MM.1S (cell line): Measurements from ENCODE around the gene WDFY3.
"Not testable (repeated sequence)": the region's sequence is repeated elsewhere in the genome, so short reads cannot be mapped to it uniquely, and the experiment has no call there.

Experiments
- DNase-seq: peaks from one replicate; pipeline ENCODE4 v3.0.0-alpha.2; 2015
- H2AFZ ChIP-seq: fragments of 300-600 bp; sonication (generic); 2 replicates; pipeline ENCODE4 v1.6.0; 2016; ENCODE audit warnings: antibody characterized with exemption, low read length
- H3F3A ChIP-seq: fragments of 300-600 bp; sonication (generic); 2 replicates; pipeline ENCODE4 v1.6.1; 2016; ENCODE audit warnings: mild to moderate bottlenecking, antibody characterized with exemption, low read length, moderate library complexity, mixed read lengths; ENCODE audit not compliant: insufficient read depth
- H3K27ac ChIP-seq: fragments of 300-600 bp; sonication (generic); 2 replicates; pipeline ENCODE4 v1.5.1; 2016; ENCODE audit warnings: mild to moderate bottlenecking, low read length
- H3K27me3 ChIP-seq: fragments of 300-600 bp; sonication (generic); replicated peaks from 2 replicates; pipeline ENCODE4 v1.6.0; 2016; ENCODE audit warnings: low read length; ENCODE audit not compliant: insufficient read depth
- H3K36me3 ChIP-seq: fragments of 300-600 bp; sonication (generic); replicated peaks from 2 replicates; pipeline ENCODE4 v1.6.1; 2016; ENCODE audit warnings: mild to moderate bottlenecking, low read length, mixed read lengths; ENCODE audit not compliant: insufficient read depth
- H3K4me1 ChIP-seq: fragments of 300-600 bp; sonication (generic); 2 replicates; pipeline ENCODE4 v1.6.1; 2016; ENCODE audit warnings: low read length, mixed read lengths
- H3K4me2 ChIP-seq: fragments of 300-600 bp; sonication (generic); 2 replicates; pipeline ENCODE4 v1.6.0; 2016; ENCODE audit warnings: low read depth, low read length
- H3K4me3 ChIP-seq: fragments of 300-600 bp; sonication (generic); 2 replicates; pipeline ENCODE4 v1.5.1; 2016; ENCODE audit warnings: low read length, mixed read lengths
- H3K79me2 ChIP-seq: fragments of 300-600 bp; sonication (generic); 2 replicates; pipeline ENCODE4 v1.6.1; 2016; ENCODE audit warnings: mixed run types, low read length, mixed read lengths
- H3K9ac ChIP-seq: fragments of 300-600 bp; sonication (generic); 2 replicates; pipeline ENCODE4 v1.6.1; 2016; ENCODE audit warnings: low read length, mixed read lengths
- H3K9me2 ChIP-seq: fragments of 300-600 bp; sonication (generic); replicated peaks from 2 replicates; pipeline ENCODE4 v1.6.1; 2016; ENCODE audit warnings: mild to moderate bottlenecking, low read length, mixed read lengths; ENCODE audit not compliant: insufficient read depth
- H3K9me3 ChIP-seq: fragments of 300-600 bp; sonication (generic); replicated peaks from 2 replicates; pipeline ENCODE4 v1.6.1; 2016; ENCODE audit warnings: mild to moderate bottlenecking, low read length, mixed read lengths; ENCODE audit not compliant: insufficient read depth
- H4K20me1 ChIP-seq: fragments of 300-600 bp; sonication (generic); 2 replicates; pipeline ENCODE4 v1.6.1; 2016; ENCODE audit warnings: mild to moderate bottlenecking, low read length, moderate library complexity, mixed read lengths; ENCODE audit not compliant: insufficient read depth
- CTCF ChIP-seq: fragments of 300-600 bp; sonication (generic); IDR thresholded peaks from 2 replicates; pipeline ENCODE4 v1.5.1; 2016; ENCODE audit warnings: antibody characterized with exemption, low read length, mixed read lengths
- EZH2 ChIP-seq: fragments of 300-600 bp; sonication (generic); optimal IDR thresholded peaks from 2 replicates; pipeline ENCODE3; 2017; ENCODE audit warnings: low read depth, mild to moderate bottlenecking, antibody characterized with exemption, low read length, mixed read lengths
- EZH2phosphoT487 ChIP-seq: fragments of 300-600 bp; sonication (generic); IDR thresholded peaks from 2 replicates; pipeline ENCODE4 v1.6.1; 2018; ENCODE audit warnings: antibody characterized with exemption, low read length

WDFY3 gene

GRCh38 chr4:84672177-84672576, 294.3 kb downstream of the WDFY3 start:
- H2AFZ ChIP-seq = no peak overlapping the region
- H3K36me3 ChIP-seq = no peaks in the 10 kb centered on the region
- TF ChIP-seq CTCF = no peak
- TF ChIP-seq EZH2 = no peak
- no peak for TF ChIP-seq EZH2phosphoT487
- H3K27ac ChIP-seq = no peak overlapping the region
- H3K9me3 ChIP-seq = no peaks in the 10 kb centered on the region
- no peaks in the 10 kb centered on the region for H3K4me1 ChIP-seq
- H3K4me3 ChIP-seq = no peak overlapping the region
- no peaks in the 10 kb centered on the region for H3K79me2 ChIP-seq
- no peaks in the 10 kb centered on the region for H3K9me2 ChIP-seq
- no peaks in the 10 kb centered on the region for H3F3A ChIP-seq
- H4K20me1 ChIP-seq = no peaks in the 10 kb centered on the region
- DNase-seq = no peak
- H3K27me3 ChIP-seq = no peaks in the 10 kb centered on the region
- no peak overlapping the region for H3K4me2 ChIP-seq
- H3K9ac ChIP-seq = no peak overlapping the region

DNA sequence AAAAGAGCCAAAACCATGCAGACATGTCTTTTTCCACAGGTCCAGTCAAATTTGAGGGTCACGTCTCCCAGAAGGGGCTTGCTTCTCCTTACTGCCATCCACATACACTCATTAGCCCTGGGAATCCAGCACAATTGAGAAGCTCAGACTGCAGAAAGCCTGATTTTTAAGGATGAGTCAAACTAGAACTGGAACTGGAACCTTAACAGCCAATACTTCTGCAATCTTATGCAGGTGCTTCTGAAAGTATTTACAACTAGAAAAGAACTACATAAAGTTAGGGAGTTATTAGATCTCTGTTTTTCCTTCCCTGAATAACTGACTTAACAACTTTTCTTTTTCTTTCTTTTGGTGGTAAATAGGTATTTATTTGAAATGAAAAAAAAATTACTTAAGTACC, 297.3 kb downstream of the WDFY3 start:
- no peak for TF ChIP-seq EZH2
- no peak for TF ChIP-seq CTCF
- TF ChIP-seq EZH2phosphoT487 = no peak
- no peaks in the 10 kb centered on the region for H4K20me1 ChIP-seq
- no peak overlapping the region for H3K4me2 ChIP-seq
- no peaks in the 10 kb centered on the region for H3K9me2 ChIP-seq
- no peak for DNase-seq
- no peak overlapping the region for H3K27ac ChIP-seq
- H3K27me3 ChIP-seq = no peaks in the 10 kb centered on the region
- no peaks in the 10 kb centered on the region for H3K36me3 ChIP-seq
- no peak overlapping the region for H2AFZ ChIP-seq
- no peaks in the 10 kb centered on the region for H3K79me2 ChIP-seq
- no peak overlapping the region for H3K4me3 ChIP-seq
- no peak overlapping the region for H3K9ac ChIP-seq
- H3K9me3 ChIP-seq = no peaks in the 10 kb centered on the region
- H3K4me1 ChIP-seq = no peaks in the 10 kb centered on the region
- no peaks in the 10 kb centered on the region for H3F3A ChIP-seq

DNA sequence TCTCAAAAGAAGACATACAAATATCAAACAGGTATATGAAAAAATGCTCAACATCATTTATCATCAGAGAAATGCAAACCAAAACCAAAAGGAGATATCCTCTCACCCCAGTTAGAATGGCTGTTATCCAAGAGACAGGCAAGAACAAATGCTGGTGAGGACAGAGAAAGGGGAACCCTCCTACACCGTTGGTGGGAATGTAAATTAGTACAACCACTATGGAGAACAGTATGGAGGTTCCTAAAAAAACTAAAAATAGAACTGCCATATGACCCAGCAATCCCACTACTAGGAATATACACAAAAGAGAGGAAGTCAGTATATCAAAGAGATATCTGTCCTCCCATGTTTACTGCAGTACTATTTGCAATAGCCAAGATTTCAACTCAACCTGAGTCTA, 300.1 kb downstream of the WDFY3 start:
- no peaks in the 10 kb centered on the region for H3K9me3 ChIP-seq
- no peaks in the 10 kb centered on the region for H3K36me3 ChIP-seq
- no peak for DNase-seq

DNA sequence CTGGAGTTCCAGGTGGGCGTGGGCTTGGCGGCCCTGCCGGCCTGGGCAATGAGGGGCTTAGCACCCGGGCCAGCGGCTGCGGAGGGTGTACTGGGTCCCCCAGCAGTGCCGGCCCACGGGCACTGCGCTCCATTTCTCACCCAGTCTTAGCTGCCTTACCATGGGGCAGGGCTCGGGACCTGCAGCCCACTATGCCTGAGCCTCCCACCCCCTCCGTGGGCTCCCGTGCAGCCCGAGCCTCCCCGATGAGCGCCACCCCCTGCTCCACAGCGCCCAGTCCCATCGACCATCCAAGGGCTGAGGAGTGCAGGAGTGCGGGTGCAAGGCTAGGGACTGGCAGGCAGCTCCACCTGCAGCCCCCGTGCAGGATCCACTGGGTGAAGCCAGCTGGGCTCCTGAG, 301.7 kb downstream of the WDFY3 start:
- not testable (repeated sequence) for H3K27ac ChIP-seq, H3K4me1 ChIP-seq, H3K9me2 ChIP-seq, H3K9me3 ChIP-seq, H2AFZ ChIP-seq, H3F3A ChIP-seq, DNase-seq, H3K4me2 ChIP-seq, H3K4me3 ChIP-seq, H3K79me2 ChIP-seq, H4K20me1 ChIP-seq, H3K36me3 ChIP-seq, H3K27me3 ChIP-seq, H3K9ac ChIP-seq

More for the DNA sequence above, 300.1 kb downstream of the WDFY3 start:
- TF ChIP-seq EZH2phosphoT487 (no peak), CTCF (no peak), EZH2 (no peak)
- Histone ChIP-seq H3K79me2 (no peaks in the 10 kb centered on the region), H3K27me3 (no peaks in the 10 kb centered on the region), H3K4me2 (no peak overlapping the region), H4K20me1 (no peaks in the 10 kb centered on the region), H3K27ac (no peak overlapping the region), H3K4me3 (no peak overlapping the region), H3F3A (no peaks in the 10 kb centered on the region), H3K9me2 (no peaks in the 10 kb centered on the region), H3K9ac (no peak overlapping the region), H2AFZ (no peak overlapping the region), H3K4me1 (no peaks in the 10 kb centered on the region)
